ENCODE measurements around the gene CAMTA1.

GRCh38 chr1:6986281-6986680 is 201.0 kb downstream of the CAMTA1 start:
- TF ChIP-seq PATZ1 (CRISPR knock-in tag; IDR thresholded peaks at IDR 0.05; ENCODE audit: borderline replicate concordance) (no peak), ARNTL (CRISPR knock-in tag; IDR thresholded peaks at IDR 0.05; ENCODE audit: borderline replicate concordance, low read depth) (no peak), TCF4 (CRISPR knock-in tag; IDR thresholded peaks at IDR 0.05; ENCODE audit: borderline replicate concordance) (no peak), ZNF565 (CRISPR knock-in tag; conservative IDR thresholded peaks at IDR 0.05; ENCODE audit: low read depth) (no peak), SNAI2 (CRISPR knock-in tag; IDR thresholded peaks at IDR 0.05) (no peak), BACH2 (CRISPR knock-in tag; IDR thresholded peaks at IDR 0.05; ENCODE audit: borderline replicate concordance) (no peak)
- TF ChIP-seq, protein P1, sequence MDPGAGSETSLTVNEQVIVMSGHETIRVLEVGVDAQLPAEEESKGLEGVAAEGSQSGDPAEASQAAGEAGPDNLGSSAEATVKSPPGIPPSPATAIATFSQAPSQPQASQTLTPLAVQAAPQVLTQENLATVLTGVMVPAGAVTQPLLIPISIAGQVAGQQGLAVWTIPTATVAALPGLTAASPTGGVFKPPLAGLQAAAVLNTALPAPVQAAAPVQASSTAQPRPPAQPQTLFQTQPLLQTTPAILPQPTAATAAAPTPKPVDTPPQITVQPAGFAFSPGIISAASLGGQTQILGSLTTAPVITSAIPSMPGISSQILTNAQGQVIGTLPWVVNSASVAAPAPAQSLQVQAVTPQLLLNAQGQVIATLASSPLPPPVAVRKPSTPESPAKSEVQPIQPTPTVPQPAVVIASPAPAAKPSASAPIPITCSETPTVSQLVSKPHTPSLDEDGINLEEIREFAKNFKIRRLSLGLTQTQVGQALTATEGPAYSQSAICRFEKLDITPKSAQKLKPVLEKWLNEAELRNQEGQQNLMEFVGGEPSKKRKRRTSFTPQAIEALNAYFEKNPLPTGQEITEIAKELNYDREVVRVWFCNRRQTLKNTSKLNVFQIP (CRISPR knock-in tag; IDR thresholded peaks at IDR 0.05; ENCODE audit: borderline replicate concordance, low read depth), result no peak
